CD4-positive, alpha-beta T cell treated with Interleukin-2 at 100 ng/mL for 4 hours (primary cell): ENCODE measurements around the gene PSD4.

Source experiments
- DNase-seq: peaks from one replicate; pipeline ENCODE4 v3.0.0-alpha.2; 2020; ENCODE audit warnings: low spot score

The PSD4 gene

GRCh38 chr2:113207021-113207420, 33.2 kb downstream of the PSD4 start:
- no peak for DNase-seq

GRCh38 chr2:113208396-113208795, 34.6 kb downstream of the PSD4 start:
- DNase-seq: no peak

- DNase-seq: no peak
These were observed 35.4 kb downstream of the PSD4 start for GRCh38 chr2:113209011-113209645.

GRCh38 chr2:113209646-113210171, 35.9 kb downstream of the PSD4 start:
- DNase-seq: no peak

- no peak for DNase-seq
These were observed 37.7 kb downstream of the PSD4 start for GRCh38 chr2:113211226-113212105.

- no peak for DNase-seq
These were observed 38.7 kb downstream of the PSD4 start for GRCh38 chr2:113212245-113213060.

- DNase-seq: no peak
These were observed 39.5 kb downstream of the PSD4 start for GRCh38 chr2:113213061-113213930.

GRCh38 chr2:113214141-113214540, 40.4 kb downstream of the PSD4 start:
- DNase-seq: no peak

GRCh38 chr2:113215056-113215455, 41.3 kb downstream of the PSD4 start:
- no peak for DNase-seq

- no peak for DNase-seq
These were observed 42.5 kb downstream of the PSD4 start for GRCh38 chr2:113216321-113216720.

GRCh38 chr2:113216891-113217454, 43.2 kb downstream of the PSD4 start:
- DNase-seq: no peak

- no peak for DNase-seq
These were observed 43.9 kb downstream of the PSD4 start for GRCh38 chr2:113217455-113218282.

- no peak for DNase-seq
These were observed 44.7 kb downstream of the PSD4 start for GRCh38 chr2:113218283-113219091.

GRCh38 chr2:113219092-113219441, 45.3 kb downstream of the PSD4 start:
- DNase-seq: no peak

- DNase-seq: no peak
These were observed 45.7 kb downstream of the PSD4 start for GRCh38 chr2:113219525-113219888.

GRCh38 chr2:113219889-113220641, 46.3 kb downstream of the PSD4 start:
- no peak for DNase-seq

- no peak for DNase-seq
These were observed 47.4 kb downstream of the PSD4 start for GRCh38 chr2:113220970-113221708.

- DNase-seq: no peak
These were observed 48.1 kb downstream of the PSD4 start for GRCh38 chr2:113221846-113222245.
